PFSK-1 (cell line): ENCODE measurements around the gene REC8.

Experiments used
- FOXP2 ChIP-seq: optimal IDR thresholded peaks from 2 replicates; pipeline ENCODE3; 2011; ENCODE audit warnings: borderline replicate concordance, control low read depth, inconsistent platforms; ENCODE audit not compliant: insufficient read depth; ENCODE audit errors: extremely low read length, extremely low read depth
- POLR2AphosphoS5 ChIP-seq: IDR thresholded peaks from 2 replicates; pipeline ENCODE4 v1.6.1; 2012; ENCODE audit warnings: low read depth, mild to moderate bottlenecking, control low read depth, low read length, moderate library complexity
- SIN3A ChIP-seq: IDR thresholded peaks from 2 replicates; pipeline ENCODE4 v1.6.1; 2012; ENCODE audit warnings: mild to moderate bottlenecking, low read length, moderate library complexity, borderline replicate concordance; ENCODE audit not compliant: insufficient read depth
- TAF1 ChIP-seq: IDR thresholded peaks from 2 replicates; pipeline ENCODE4 v1.6.1; 2012; ENCODE audit warnings: low read length, control low read depth, borderline replicate concordance; ENCODE audit not compliant: insufficient read depth
- TF ChIP-seq, protein P1 (sequence below), 2 experiments: IDR thresholded peaks; 2 replicates each; pipeline versions ENCODE4 v1.6.1 to v1.8.0; 2011 to 2012; ENCODE audit warnings: low read depth in 2 of 2, low read length in 2 of 2, control low read depth in 1 of 2, inconsistent platforms in 1 of 2, mild to moderate bottlenecking in 1 of 2, moderate library complexity in 1 of 2; ENCODE audit not compliant: insufficient read depth in 1 of 2

The REC8 gene

DNA sequence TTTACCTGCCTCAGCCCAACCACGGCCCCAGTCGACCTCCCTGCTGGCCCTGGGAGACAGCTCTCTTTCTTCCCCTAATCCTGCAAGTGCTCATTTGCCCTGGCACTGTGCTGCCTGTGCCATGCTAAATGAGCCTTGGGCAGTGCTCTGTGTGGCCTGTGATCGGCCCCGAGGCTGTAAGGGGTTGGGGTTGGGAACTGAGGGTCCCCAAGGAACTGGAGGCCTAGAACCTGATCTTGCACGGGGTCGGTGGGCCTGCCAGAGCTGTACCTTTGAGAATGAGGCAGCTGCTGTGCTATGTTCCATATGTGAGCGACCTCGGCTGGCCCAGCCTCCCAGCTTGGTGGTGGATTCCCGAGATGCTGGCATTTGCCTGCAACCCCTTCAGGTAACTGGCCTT, 21.8 kb upstream of the REC8 start:
- no peak for TF ChIP-seq FOXP2
- TF ChIP-seq POLR2AphosphoS5: no peak
- TF ChIP-seq, protein P1, sequence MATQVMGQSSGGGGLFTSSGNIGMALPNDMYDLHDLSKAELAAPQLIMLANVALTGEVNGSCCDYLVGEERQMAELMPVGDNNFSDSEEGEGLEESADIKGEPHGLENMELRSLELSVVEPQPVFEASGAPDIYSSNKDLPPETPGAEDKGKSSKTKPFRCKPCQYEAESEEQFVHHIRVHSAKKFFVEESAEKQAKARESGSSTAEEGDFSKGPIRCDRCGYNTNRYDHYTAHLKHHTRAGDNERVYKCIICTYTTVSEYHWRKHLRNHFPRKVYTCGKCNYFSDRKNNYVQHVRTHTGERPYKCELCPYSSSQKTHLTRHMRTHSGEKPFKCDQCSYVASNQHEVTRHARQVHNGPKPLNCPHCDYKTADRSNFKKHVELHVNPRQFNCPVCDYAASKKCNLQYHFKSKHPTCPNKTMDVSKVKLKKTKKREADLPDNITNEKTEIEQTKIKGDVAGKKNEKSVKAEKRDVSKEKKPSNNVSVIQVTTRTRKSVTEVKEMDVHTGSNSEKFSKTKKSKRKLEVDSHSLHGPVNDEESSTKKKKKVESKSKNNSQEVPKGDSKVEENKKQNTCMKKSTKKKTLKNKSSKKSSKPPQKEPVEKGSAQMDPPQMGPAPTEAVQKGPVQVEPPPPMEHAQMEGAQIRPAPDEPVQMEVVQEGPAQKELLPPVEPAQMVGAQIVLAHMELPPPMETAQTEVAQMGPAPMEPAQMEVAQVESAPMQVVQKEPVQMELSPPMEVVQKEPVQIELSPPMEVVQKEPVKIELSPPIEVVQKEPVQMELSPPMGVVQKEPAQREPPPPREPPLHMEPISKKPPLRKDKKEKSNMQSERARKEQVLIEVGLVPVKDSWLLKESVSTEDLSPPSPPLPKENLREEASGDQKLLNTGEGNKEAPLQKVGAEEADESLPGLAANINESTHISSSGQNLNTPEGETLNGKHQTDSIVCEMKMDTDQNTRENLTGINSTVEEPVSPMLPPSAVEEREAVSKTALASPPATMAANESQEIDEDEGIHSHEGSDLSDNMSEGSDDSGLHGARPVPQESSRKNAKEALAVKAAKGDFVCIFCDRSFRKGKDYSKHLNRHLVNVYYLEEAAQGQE (IDR thresholded peaks at IDR 0.05; ENCODE audit: insufficient read depth in 1 of 2, low read depth in 2 of 2, low read length in 2 of 2): no peak
- TF ChIP-seq TAF1: no peak
- no peak for TF ChIP-seq SIN3A

GRCh38 chr14:24150567-24150966, 21.3 kb upstream of the REC8 start:
- TF ChIP-seq, protein P1 (IDR thresholded peaks at IDR 0.05; ENCODE audit: insufficient read depth in 1 of 2, low read depth in 2 of 2, low read length in 2 of 2): no peak
- TF ChIP-seq POLR2AphosphoS5: no peak
- TF ChIP-seq FOXP2: no peak
- no peak for TF ChIP-seq TAF1
- no peak for TF ChIP-seq SIN3A

DNA sequence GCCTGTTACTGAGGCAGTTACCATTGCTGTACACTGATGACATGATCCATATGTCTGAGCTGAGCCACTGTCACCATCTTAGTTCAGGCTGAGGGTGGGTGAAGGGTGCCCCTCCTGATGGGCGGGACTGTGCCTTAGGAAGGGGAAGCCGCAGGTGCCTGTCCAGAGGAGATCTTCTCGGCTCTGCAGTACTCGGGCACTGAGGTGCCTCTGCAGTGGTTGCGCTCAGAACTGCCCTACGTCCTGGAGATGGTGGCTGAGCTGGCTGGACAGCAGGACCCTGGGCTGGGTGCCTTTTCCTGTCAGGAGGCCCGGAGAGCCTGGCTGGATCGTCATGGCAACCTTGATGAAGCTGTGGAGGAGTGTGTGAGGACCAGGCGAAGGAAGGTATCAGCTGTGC, 20.9 kb upstream of the REC8 start:
- TF ChIP-seq POLR2AphosphoS5 (no peak), TAF1 (no peak), FOXP2 (no peak), SIN3A (no peak)
- TF ChIP-seq, protein P1 (IDR thresholded peaks at IDR 0.05; ENCODE audit: insufficient read depth in 1 of 2, low read depth in 2 of 2, low read length in 2 of 2): no peak

- no peak for TF ChIP-seq FOXP2
- TF ChIP-seq, protein P1 (IDR thresholded peaks at IDR 0.05; ENCODE audit: insufficient read depth in 1 of 2, low read depth in 2 of 2, low read length in 2 of 2): no peak
- TF ChIP-seq POLR2AphosphoS5: no peak
- no peak for TF ChIP-seq TAF1
- no peak for TF ChIP-seq SIN3A
These were observed 20.3 kb upstream of the REC8 start for GRCh38 chr14:24151404-24152080.

DNA sequence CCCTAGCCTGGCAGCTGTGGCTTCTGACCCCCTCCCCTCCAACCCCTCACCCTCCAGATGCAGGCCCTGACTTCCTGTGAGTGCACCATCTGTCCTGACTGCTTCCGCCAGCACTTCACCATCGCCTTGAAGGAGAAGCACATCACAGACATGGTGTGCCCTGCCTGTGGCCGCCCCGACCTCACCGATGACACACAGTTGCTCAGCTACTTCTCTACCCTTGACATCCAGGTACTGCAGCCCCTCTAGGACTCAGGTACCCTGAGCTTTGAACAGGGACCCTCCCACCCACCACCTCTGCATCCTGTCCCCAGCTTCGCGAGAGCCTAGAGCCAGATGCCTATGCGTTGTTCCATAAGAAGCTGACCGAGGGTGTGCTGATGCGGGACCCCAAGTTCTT, 16.8 kb upstream of the REC8 start:
- TF ChIP-seq POLR2AphosphoS5 (no peak), FOXP2 (no peak), TAF1 (no peak), SIN3A (no peak)
- TF ChIP-seq, protein P1 (IDR thresholded peaks at IDR 0.05; ENCODE audit: insufficient read depth in 1 of 2, low read depth in 2 of 2, low read length in 2 of 2): no peak
